MCF 10A (cell line): ENCODE results near the gene RBM15B. TPM values are rescaled to one million over a fixed set of nuclear protein-coding genes. Genes with fewer than 3 reads are reported as not detected.
A peak's percentile ranks its signal among the peaks of the same experiment; 100 is the strongest.

Experiments used
- BruUV-seq: library from RNA; stranded (reverse); fragments of 400-500 nt; replicated peaks from 2 replicates; lab custom pipeline; 2021; lab: Mats Ljungman, UMichigan
- CTCF ChIA-PET: fragments of 300-600 bp; sonication (Branson Sonifier 250); formaldehyde crosslinking; extraction: SDS; loops from one replicate; lab custom pipeline; 2021; ENCODE audit warnings: antibody characterized with exemption, inconsistent platforms; lab: Yijun Ruan, JAX
- POLR2A ChIA-PET: fragments of 300-600, 350-650 bp; sonication (Branson Sonifier 250); formaldehyde crosslinking; extraction: SDS; loops from one replicate; lab custom pipeline; 2020; ENCODE audit warnings: antibody characterized with exemption, inconsistent platforms; lab: Yijun Ruan, JAX
- DNase-seq: peaks from one replicate; pipeline ENCODE4 v3.0.0-alpha.2; 2018; ENCODE audit not compliant: unreplicated experiment
- H3K27ac Mint-ChIP-seq: one replicate; pipeline ENCODE4 v1.8.0; 2022; ENCODE audit warnings: mild to moderate bottlenecking, low read depth, mixed read lengths; ENCODE audit not compliant: unreplicated experiment
- H3K27me3 Mint-ChIP-seq: one replicate; pipeline ENCODE4 v1.8.0; 2022; ENCODE audit warnings: mixed read lengths; ENCODE audit not compliant: insufficient read depth, unreplicated experiment
- H3K36me3 Mint-ChIP-seq: one replicate; pipeline ENCODE4 v1.8.0; 2022; ENCODE audit warnings: mild to moderate bottlenecking, moderate library complexity, mixed read lengths; ENCODE audit not compliant: insufficient read depth, unreplicated experiment
- H3K4me1 Mint-ChIP-seq: one replicate; pipeline ENCODE4 v1.8.0; 2022; ENCODE audit warnings: mixed read lengths; ENCODE audit not compliant: insufficient read depth, unreplicated experiment
- H3K4me3 Mint-ChIP-seq: one replicate; pipeline ENCODE4 v1.8.0; 2022; ENCODE audit warnings: mild to moderate bottlenecking, moderate library complexity, mixed read lengths; ENCODE audit not compliant: unreplicated experiment
- H3K9me3 Mint-ChIP-seq: one replicate; pipeline ENCODE4 v1.8.0; 2022; ENCODE audit warnings: mixed read lengths; ENCODE audit not compliant: unreplicated experiment
- intact Hi-C: fragments of 100-400 bp; cut with micrococcal nuclease; formaldehyde crosslinking; loops from 2 replicates; pipeline ENCODE4 v1.14.1; 2022
- total RNA-seq: library from RNA; stranded (reverse); gene quantifications from 2 replicates; pipeline ENCODE4 v1.2.3, GENCODE V29; 2022
- TF ChIP-seq, protein P1 (sequence below): fragments of 200-600 bp; IDR thresholded peaks from one replicate; pipeline ENCODE4 v1.8.0; 2022; ENCODE audit warnings: antibody characterized with exemption, mild to moderate bottlenecking; ENCODE audit not compliant: unreplicated experiment

RBM15B gene
- total RNA-seq, 1 experiment from 2014 or later, result 33.6 TPM

GRCh38 chr3:51353131-51353530 lies 38.0 kb upstream of the RBM15B start:
- Mint-ChIP-seq H3K27ac (no peak overlapping the region), H3K36me3 (no peaks in the 10 kb centered on the region), H3K4me3 (no peak overlapping the region), H3K4me1 (no peaks in the 10 kb centered on the region), H3K9me3 (no peaks in the 10 kb centered on the region), H3K27me3 (no peaks in the 10 kb centered on the region)
- CTCF ChIA-PET, result interaction anchor here (0.8 kb wide), 1 partner anchor 18 kb away, joined by 3 read pairs; no protein-coding TSS in a partner anchor
- intact Hi-C loops, result no loop called here
- TF ChIP-seq, protein P1, sequence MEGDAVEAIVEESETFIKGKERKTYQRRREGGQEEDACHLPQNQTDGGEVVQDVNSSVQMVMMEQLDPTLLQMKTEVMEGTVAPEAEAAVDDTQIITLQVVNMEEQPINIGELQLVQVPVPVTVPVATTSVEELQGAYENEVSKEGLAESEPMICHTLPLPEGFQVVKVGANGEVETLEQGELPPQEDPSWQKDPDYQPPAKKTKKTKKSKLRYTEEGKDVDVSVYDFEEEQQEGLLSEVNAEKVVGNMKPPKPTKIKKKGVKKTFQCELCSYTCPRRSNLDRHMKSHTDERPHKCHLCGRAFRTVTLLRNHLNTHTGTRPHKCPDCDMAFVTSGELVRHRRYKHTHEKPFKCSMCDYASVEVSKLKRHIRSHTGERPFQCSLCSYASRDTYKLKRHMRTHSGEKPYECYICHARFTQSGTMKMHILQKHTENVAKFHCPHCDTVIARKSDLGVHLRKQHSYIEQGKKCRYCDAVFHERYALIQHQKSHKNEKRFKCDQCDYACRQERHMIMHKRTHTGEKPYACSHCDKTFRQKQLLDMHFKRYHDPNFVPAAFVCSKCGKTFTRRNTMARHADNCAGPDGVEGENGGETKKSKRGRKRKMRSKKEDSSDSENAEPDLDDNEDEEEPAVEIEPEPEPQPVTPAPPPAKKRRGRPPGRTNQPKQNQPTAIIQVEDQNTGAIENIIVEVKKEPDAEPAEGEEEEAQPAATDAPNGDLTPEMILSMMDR, result no peak
- POLR2A ChIA-PET, result no interaction called here
- DNase-seq, result no peak
- BruUV-seq, result no TSS peak

DNA sequence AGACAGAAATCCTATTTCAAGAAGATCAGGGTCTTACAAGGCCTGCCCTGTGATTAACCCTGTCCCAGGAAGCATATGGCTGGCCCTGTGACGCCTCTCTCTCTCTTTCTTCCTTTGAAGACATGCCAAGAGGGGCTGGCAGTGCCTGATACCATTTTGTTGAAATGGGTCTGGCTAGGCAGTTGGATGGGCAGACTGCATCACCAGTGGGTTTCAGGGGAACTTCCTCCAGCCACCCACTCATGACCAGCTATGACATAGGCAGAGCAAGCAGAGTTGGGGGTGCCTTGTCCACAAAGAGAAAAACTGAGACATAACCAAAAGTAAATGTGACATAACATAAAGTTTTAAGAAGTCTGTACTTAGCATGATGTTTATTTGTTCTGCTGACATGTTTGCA lies 37.4 kb upstream of the RBM15B start:
- no peaks in the 10 kb centered on the region for H3K9me3 Mint-ChIP-seq
- H3K4me1 Mint-ChIP-seq, result no peaks in the 10 kb centered on the region
- H3K4me3 Mint-ChIP-seq, result no peak overlapping the region
- H3K36me3 Mint-ChIP-seq, result no peaks in the 10 kb centered on the region
- H3K27ac Mint-ChIP-seq, result no peak overlapping the region
- intact Hi-C loops, result no loop called here
- TF ChIP-seq, protein P1, result no peak
- no peak for DNase-seq
- no TSS peak for BruUV-seq
- ChIA-PET POLR2A (no interaction called here), CTCF (interaction anchor here (0.8 to 1.7 kb wide), 3 partner anchors 9 to 804 kb away, joined by 3 to 11 read pairs (median 3); no protein-coding TSS in a partner anchor)
- no peaks in the 10 kb centered on the region for H3K27me3 Mint-ChIP-seq

DNA sequence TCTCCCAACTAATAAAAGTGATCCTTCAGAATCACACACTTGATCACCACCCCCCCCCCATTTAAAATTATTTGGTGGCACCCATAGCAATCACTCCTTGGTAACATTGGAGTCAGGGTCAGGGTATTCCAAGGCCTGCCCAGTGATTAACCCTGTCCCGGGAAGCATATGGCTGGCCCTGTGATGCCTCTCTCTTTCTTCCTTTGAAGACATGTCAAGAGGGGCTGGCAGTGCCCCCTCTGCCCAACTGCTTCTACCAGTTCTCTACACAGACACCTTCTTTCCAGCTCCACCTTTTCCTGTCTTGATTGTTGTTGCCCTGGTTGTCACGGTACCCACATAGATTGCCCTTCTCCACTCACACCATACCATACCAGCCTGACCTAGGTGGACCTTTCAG lies 36.9 kb upstream of the RBM15B start:
- no peaks in the 10 kb centered on the region for H3K36me3 Mint-ChIP-seq

GRCh38 chr3:51354731-51355615 lies 36.1 kb upstream of the RBM15B start:
- Mint-ChIP-seq H3K4me1 (no peaks in the 10 kb centered on the region), H3K27ac (peak overlapping the region; percentile 17), H3K4me3 (no peak overlapping the region), H3K27me3 (no peaks in the 10 kb centered on the region), H3K36me3 (no peaks in the 10 kb centered on the region), H3K9me3 (no peaks in the 10 kb centered on the region)
- TF ChIP-seq, protein P1, result no peak
- ChIA-PET CTCF (interaction anchor here (0.6 to 1.7 kb wide), 6 partner anchors 10 to 805 kb away, joined by 3 to 11 read pairs (median 3); no protein-coding TSS in a partner anchor), POLR2A (interaction anchor here (0.6 kb wide), 1 partner anchor 98 kb away, joined by 3 read pairs; no protein-coding TSS in a partner anchor)
- intact Hi-C loops, result no loop called here
- no peak for DNase-seq
- no TSS peak for BruUV-seq

More for the DNA sequence above, 36.9 kb upstream of the RBM15B start:
- no peak for DNase-seq
- BruUV-seq, result no TSS peak
- TF ChIP-seq, protein P1, result no peak
- ChIA-PET POLR2A (no interaction called here), CTCF (interaction anchor here (0.6 to 1.7 kb wide), 5 partner anchors 9 to 804 kb away, joined by 3 to 11 read pairs (median 3); no protein-coding TSS in a partner anchor)
- H3K27me3 Mint-ChIP-seq, result no peaks in the 10 kb centered on the region
- intact Hi-C loops, result no loop called here
- H3K27ac Mint-ChIP-seq, result peak overlapping the region; percentile 17
- no peaks in the 10 kb centered on the region for H3K9me3 Mint-ChIP-seq
- no peaks in the 10 kb centered on the region for H3K4me1 Mint-ChIP-seq
- no peak overlapping the region for H3K4me3 Mint-ChIP-seq
